HepG2 (cell line): Measurements from ENCODE around the gene ISCU. TPM values are rescaled to one million over a fixed set of nuclear protein-coding genes. Genes with fewer than 3 reads are reported as not detected.

Source experiments
- ATAC-seq: fragments of 200-7000 bp; cut with Tn5 transposase; 3 replicates; pipeline ENCODE4 v1.9.1; 2020; ENCODE audit warnings: mild to moderate bottlenecking, moderate library complexity
- BruUV-seq: library from RNA; stranded (reverse); fragments of 400-500 nt; replicated peaks from 2 replicates; lab custom pipeline; 2021; lab: Mats Ljungman, UMichigan
- CTCF ChIA-PET: fragments of 300-600 bp; formaldehyde crosslinking; extraction: SDS; loops from one replicate; lab custom pipeline; 2021; ENCODE audit warnings: low total read pairs, inconsistent platforms, low intra/inter-chr PET ratio; lab: Yijun Ruan, JAX
- POLR2A ChIA-PET: fragments of 350-600 bp; sonication (Branson Sonifier 250); formaldehyde crosslinking; loops from one replicate; lab custom pipeline; 2020; ENCODE audit warnings: antibody characterized with exemption, inconsistent platforms; lab: Yijun Ruan, JAX
- DNase-seq: peaks from one replicate; pipeline ENCODE4 v3.0.0-alpha.2; 2015; ENCODE audit warnings: low spot score
- FAIRE-seq: peaks from 3 replicates; lab custom pipeline; 2011; peaks lifted over from hg19 to GRCh38; lab: Jason Lieb, UNC
- H2AFZ ChIP-seq: one replicate; pipeline ENCODE4 v1.6.1; 2011; ENCODE audit warnings: low read length, inconsistent platforms
- H3K27ac ChIP-seq: fragments of 300-600 bp; 3 replicates; pipeline ENCODE4 v1.8.0; 2011; ENCODE audit warnings: mixed run types, mild to moderate bottlenecking, mixed read lengths, low read length, inconsistent platforms; ENCODE audit not compliant: insufficient read depth; ENCODE audit errors: extremely low read length
- H3K27me3 ChIP-seq, 2 experiments: fragments of 200-600 bp in 1 of 2; 2 replicates in 1 of 2; 3 replicates in 1 of 2; pipeline versions ENCODE4 v1.6.0 to v1.8.0; 2011; ENCODE audit warnings: low read length in 2 of 2, mild to moderate bottlenecking in 2 of 2, moderate library complexity in 2 of 2, inconsistent platforms in 1 of 2; ENCODE audit not compliant: insufficient read depth in 2 of 2, control insufficient read depth in 1 of 2
- H3K36me3 ChIP-seq, 2 experiments: fragments of 200-600 bp in 1 of 2; replicated peaks in 1 of 2; 2 replicates in 1 of 2; 3 replicates in 1 of 2; pipeline versions ENCODE4 v1.5.1 to v1.8.0; 2011; ENCODE audit warnings: low read length in 2 of 2, inconsistent platforms in 1 of 2; ENCODE audit not compliant: insufficient read depth in 2 of 2, control insufficient read depth in 1 of 2
- H3K4me1 ChIP-seq: 2 replicates; pipeline ENCODE4 v1.5.1; 2012; ENCODE audit warnings: low read length, inconsistent platforms; ENCODE audit not compliant: insufficient read depth
- H3K4me2 ChIP-seq: 2 replicates; pipeline ENCODE4 v1.6.0; 2011; ENCODE audit warnings: low read depth, low read length, inconsistent platforms
- H3K4me3 ChIP-seq, 3 experiments: fragments of 200-600 bp in 1 of 3; sonication (generic), shearing (Covaris generic) in 1 of 3; replicated peaks in 1 of 3; 2 replicates each; pipeline ENCODE4 v1.5.1; 2011 to 2016; ENCODE audit warnings: low read length in 3 of 3, inconsistent platforms in 2 of 3, low read depth in 2 of 3, mild to moderate bottlenecking in 2 of 3, control low read depth in 1 of 3, mixed read lengths in 1 of 3; ENCODE audit not compliant: insufficient read depth in 1 of 3
- H3K79me2 ChIP-seq: one replicate; pipeline ENCODE4 v1.6.1; 2011; ENCODE audit warnings: low read length, inconsistent platforms; ENCODE audit not compliant: insufficient read depth
- H3K9ac ChIP-seq: 2 replicates; pipeline ENCODE4 v1.6.0; 2011; ENCODE audit warnings: mild to moderate bottlenecking, low read depth, low read length, inconsistent platforms; ENCODE audit not compliant: insufficient read depth
- H3K9me3 ChIP-seq: 2 replicates; pipeline ENCODE4 v1.5.1; 2012; ENCODE audit warnings: mild to moderate bottlenecking, low read length
- H4K20me1 ChIP-seq: 2 replicates; pipeline ENCODE4 v1.6.0; 2011; ENCODE audit warnings: inconsistent platforms, mild to moderate bottlenecking, low read length, moderate library complexity; ENCODE audit not compliant: insufficient read depth
- CSRNP1 ChIP-seq: sonication (generic); formaldehyde crosslinking; IDR thresholded peaks from 2 replicates; pipeline ENCODE4 v1.8.1; 2023; ENCODE audit warnings: mild to moderate bottlenecking, missing genetic modification reagents
- CTCF ChIP-seq: sonication (generic); formaldehyde crosslinking; IDR thresholded peaks from 2 replicates; pipeline ENCODE4 v1.5.0; 2020; ENCODE audit warnings: mild to moderate bottlenecking, missing genetic modification reagents, moderate library complexity
- ZFY ChIP-seq: sonication (generic); formaldehyde crosslinking; IDR thresholded peaks from 2 replicates; pipeline ENCODE4 v1.4.0; 2020; ENCODE audit warnings: missing genetic modification reagents
- WGBS: methylation state at CpG from one replicate; pipeline ENCODE4 v1.1.6; 2017; ENCODE audit warnings: low lambda C conversion rate; 5-methylcytosine and 5-hydroxymethylcytosine counted together
- in situ Hi-C: cut with HindIII; loops from 2 replicates; pipeline ENCODE4 v1.10.0; 2017; ENCODE audit warnings: low pct_unique_long_range_greater_than_20kb; ENCODE audit not compliant: extremely low pct_ligation_motif_present
- intact Hi-C: fragments of 100-400 bp; cut with micrococcal nuclease; formaldehyde crosslinking; loops from one replicate; pipeline ENCODE4 v1.10.0; 2022; ENCODE audit not compliant: unreplicated experiment
- polyA plus RNA-seq, 8 experiments: library from polyadenylated mRNA; depleted of rRNA in 3 of 8; stranded (reverse) in 7 of 8; unstranded in 1 of 8; fragments of >200 nt; fragmentation: Illumina TruSeq in 4 of 8; extraction: Trizol in 4 of 8; gene quantifications; 2 replicates each; pipeline versions ENCODE4 v1.2.1 to v1.2.3, GENCODE V29; 2011 to 2016; ENCODE audit warnings: low read depth in 4 of 8, missing spikeins in 1 of 8, mixed read lengths in 1 of 8; ENCODE audit not compliant: insufficient read depth in 1 of 8
- total RNA-seq, 5 experiments: library from RNA; depleted of rRNA; stranded (reverse); fragments of >200 nt; fragmentation: Illumina TruSeq; extraction: Trizol; gene quantifications; 2 replicates each; pipeline ENCODE4 v1.2.3, GENCODE V29; 2016; ENCODE audit warnings: low read depth in 1 of 5

The ISCU gene
- total and polyA plus RNA-seq, 2 of the 13 experiments (the other 11 are each of a cell fraction or from before 2014, with no cell fraction given) = 94.4 to 107 TPM

DNA sequence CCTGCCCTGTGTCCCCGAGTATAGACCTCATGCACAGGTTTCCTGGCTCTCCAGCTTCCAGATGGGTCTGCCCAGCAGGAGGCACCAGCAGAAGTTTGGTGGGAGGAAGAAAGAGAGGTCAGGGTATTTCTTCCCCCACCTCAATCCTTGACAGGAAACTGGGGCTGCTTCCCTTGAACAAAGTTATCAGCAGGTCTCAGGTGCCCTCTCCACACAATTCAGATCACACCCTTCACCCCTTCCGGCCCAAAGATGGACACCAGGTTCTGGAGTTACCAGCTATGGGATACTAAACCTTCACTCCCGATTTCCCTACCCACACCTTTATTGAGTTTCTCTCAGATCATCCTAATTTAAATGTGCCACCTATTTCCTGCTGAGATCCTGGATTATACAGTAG, 2.6 kb upstream of the ISCU start:
- Histone ChIP-seq H3K27me3 (no peaks in the 10 kb centered on the region; a peak in 1 of 5 replicates), H3K36me3 (peaks cover 7 to 19% of the 10 kb centered on the region in 2 experiments), H3K4me1 (peaks cover 54% of the 10 kb centered on the region), H3K27ac (peak overlapping the region; percentile 97), H4K20me1 (peaks cover 16% of the 10 kb centered on the region), H3K9me3 (no peaks in the 10 kb centered on the region), H3K9ac (peak overlapping the region; percentile 98), H3K79me2 (peaks cover 78% of the 10 kb centered on the region), H3K4me3 (peak overlapping the region; percentile 95 to 100 (median 99)), H2AFZ (no peak overlapping the region), H3K4me2 (peak overlapping the region; percentile 99)
- CTCF ChIA-PET = interaction anchor here (1.3 kb wide), 1 partner anchor 58 kb away, joined by 3 read pairs; no protein-coding TSS in a partner anchor
- no TSS peak for BruUV-seq
- intact Hi-C loops = loop anchor here (5.0 kb wide), 2 partner anchors 173 to 298 kb away; partner anchors contain the start of genes CORO1C and SSH1
- POLR2A ChIA-PET = interaction anchor here (0.9 kb wide), 1 partner anchor 9 kb away, joined by 3 read pairs; no protein-coding TSS in a partner anchor
- in situ Hi-C loops = loop anchor here (10.0 kb wide), 1 partner anchor 245 kb away; no protein-coding TSS in a partner anchor
- 6% methylated on average over 3 of the region's 3 CpGs for WGBS
- TF ChIP-seq CSRNP1 = no peak
- TF ChIP-seq ZFY (CRISPR knock-in tag) = 0 out of 2 replicates have a peak, but pooled peaks have one; percentile 20
- 0 out of 2 replicates have a peak, but pooled peaks have one; percentile 5 for TF ChIP-seq CTCF (CRISPR knock-in tag)
- FAIRE-seq (no peak), DNase-seq (no peak), ATAC-seq (no peak)
